Activated T-cell treated with anti-CD3 and anti-CD28 coated beads, Interleukin-2, amount 50 U/mL, for 48 hours (primary cell): ENCODE data around the gene MFSD2A.
"Not testable (repeated sequence)": the region's sequence is repeated elsewhere in the genome, so short reads cannot be mapped to it uniquely, and the experiment has no call there.

ENCODE experiments used
- DNase-seq, 2 experiments: peaks; one replicate each; pipeline ENCODE4 v3.0.0-alpha.2; 2020

The MFSD2A gene

DNA sequence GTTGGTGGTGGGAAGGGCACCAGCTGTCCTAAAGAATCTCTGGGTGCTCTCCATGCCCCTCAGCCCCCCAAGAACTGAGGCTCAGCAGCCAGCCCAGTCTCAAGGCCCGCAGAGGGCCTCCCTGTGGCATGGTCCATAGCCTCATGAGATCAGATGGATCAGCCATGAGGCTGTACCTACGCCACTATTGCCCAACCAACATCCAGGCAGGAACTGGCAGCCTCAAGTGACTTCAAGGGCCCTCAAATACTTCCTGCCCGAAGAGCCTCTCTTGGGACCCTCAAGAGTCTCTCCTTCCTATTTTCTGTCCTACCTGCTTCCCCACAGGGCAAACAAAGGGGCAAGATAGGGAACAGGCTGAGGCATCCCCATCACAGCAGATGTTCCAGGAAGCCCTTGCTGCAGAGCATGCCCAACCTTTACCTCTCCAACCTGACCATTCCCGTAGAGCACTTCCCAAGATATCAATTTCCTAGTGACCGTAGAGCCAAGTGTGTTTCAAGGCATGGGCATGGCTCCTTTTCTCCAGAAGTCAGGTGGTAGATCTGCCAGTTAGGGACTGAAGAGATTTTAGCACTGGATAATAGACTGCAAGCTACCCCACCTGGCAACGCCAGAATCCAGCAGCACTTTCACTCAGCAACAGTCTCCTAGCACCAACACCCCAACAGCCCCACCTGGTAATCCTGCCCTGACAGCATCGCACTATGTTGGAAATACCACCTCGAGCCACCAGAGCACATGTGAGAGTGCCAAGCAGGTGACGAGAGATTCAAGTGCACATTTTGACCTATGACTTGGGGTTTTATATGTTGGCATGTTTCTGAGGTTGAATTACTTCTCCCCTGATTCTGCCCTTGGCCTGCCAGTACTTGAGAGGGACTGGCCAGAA lies 13.7 kb upstream of the MFSD2A start:
- DNase-seq, result no peak

DNA sequence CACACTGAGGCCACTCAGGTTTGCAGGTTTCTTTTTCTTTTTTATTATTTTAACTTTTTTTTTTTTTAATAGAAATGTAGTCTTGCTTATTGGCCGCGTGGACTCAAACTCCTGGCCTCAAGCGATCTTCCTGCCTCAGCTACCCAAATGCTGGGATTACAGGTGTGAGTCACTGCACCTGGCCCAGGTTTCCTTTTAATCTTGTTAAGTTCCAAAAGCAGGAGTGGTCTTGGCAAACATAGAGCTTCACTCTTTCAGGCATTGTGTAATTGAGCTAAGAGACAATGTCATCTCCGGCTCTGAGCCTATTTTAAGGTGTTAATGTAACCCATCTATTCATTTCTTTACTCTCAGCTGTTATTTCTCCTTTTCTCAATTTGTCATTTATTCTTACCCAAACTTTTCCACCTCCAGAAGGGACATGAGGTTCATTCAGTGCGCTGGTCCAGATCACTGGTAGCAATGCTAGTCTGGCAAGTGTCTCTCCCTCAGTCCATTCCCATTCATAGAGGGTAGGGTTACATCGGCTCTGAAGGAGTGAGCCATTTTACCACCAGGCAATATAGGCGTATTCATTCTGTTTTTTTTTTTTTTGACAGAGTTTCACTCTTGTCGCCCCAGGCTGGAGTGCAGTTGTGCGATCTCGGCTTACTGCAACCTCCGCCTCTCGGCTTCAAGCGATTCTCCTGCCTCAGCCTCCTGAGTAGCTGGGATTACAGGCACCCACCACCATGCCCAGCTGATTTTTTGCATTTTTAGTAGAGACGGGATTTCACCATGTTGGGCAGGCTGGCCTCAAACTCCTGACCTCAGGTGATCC lies 11.3 kb upstream of the MFSD2A start:
- DNase-seq, result no peak

DNA sequence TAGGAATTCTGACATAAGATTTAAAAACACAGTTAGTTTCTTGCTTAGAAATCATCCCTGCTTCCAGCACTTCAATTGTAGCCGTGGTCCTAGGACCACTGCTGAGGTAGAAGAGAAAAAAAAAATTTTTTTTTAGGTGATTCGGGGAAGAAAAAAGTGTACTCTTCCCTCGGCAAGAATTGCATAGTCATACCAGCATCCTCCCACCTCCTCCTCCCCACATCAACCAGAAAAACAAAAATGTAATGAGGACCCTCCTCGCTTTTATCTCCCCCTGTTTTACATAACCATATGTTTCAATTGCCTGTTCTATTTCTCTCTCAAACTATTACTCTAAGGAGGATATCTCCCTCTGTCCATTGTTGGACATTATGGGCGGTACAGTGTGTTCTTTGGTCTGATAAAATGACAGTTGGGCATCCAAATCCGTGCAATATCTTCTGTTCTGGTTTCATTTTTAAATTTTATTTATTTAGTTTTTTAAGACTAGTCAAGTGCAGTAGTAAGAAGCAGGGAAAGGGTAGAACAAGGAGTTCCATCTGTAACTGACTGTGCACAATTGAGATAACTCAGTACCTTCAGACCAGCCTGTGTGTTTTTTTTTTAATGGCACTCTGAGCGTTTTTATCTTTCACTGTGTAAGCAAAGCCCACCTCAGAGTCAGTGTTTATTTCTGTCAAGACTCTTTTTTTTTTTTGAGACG lies 10.4 kb upstream of the MFSD2A start:
- no peak for DNase-seq

DNA sequence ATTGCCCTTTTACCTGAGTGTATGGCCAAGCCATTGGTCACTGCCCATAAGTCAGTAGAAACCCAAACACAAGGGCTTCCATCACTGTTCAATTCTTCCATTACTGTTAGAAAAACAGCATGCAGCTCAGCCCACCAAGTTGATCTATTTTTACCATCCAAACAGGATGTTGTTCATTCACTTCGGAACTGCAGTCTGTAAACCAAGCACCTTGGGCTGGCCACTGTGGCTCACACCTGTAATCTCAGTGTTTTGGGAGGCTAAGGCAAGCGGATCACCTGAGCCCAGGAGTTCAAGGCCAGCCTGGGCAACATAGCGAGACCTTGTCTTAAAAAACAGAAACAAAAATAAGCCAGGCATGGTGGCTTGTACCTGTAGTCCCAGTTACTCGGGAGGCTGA lies 8.7 kb upstream of the MFSD2A start:
- no peak for DNase-seq

DNA sequence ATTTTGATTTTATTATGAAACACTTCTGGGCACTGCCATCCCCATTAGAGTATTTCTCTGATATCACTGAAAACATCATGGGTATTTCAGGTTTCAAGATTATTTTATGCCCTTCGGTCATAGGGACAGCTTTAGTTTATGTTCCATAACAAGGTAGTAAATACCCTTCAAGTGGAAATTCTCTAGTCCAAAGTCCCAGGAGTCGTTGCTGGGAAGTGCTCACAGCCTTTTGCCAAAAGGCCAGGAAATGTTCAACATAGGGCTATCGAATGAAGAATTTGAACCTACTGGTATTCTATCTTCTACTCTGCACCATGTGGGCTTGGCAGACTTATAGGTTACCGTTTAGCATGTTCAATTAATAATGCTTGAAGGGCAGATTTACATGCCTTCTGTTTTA lies 7.7 kb upstream of the MFSD2A start:
- DNase-seq, result no peak

DNA sequence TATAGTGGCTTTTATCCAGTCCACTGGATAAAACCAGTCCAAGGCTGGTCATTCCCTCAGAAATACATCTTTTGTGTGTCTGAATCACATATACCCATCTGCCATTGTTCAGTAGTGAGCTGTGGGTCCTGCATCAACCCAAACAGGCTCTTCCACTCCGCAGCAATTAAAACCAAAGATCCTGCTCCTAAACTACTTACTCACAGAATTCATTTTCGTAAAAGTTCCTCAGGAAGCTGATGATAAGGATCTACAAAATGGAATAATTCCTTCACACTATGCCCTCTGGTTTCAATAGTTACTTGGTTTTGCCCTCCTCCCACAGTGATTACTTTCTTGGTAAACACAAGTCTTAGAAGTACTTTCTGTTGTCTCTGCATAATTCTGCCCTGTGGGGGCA lies 5.1 kb upstream of the MFSD2A start:
- no peak for DNase-seq

DNA sequence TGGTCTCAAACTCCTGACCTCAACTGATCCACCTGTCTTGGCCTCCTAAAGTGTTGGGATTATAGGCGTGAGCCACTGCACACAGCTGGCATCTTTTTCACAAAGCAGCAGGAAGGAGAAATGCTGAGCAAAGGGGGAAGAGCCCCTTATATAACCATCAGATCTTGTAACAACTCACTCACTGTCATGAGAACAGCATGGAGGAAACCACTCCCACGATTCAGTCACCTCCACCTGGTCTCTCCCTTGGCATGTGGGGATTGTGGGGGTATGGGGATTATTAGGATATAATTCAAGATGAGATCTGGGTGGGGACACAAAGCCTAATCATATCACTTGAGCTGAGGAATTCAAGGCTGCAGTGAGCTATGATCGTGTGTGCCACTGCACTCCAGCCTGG lies 3.0 kb upstream of the MFSD2A start:
- no peak for DNase-seq

DNA sequence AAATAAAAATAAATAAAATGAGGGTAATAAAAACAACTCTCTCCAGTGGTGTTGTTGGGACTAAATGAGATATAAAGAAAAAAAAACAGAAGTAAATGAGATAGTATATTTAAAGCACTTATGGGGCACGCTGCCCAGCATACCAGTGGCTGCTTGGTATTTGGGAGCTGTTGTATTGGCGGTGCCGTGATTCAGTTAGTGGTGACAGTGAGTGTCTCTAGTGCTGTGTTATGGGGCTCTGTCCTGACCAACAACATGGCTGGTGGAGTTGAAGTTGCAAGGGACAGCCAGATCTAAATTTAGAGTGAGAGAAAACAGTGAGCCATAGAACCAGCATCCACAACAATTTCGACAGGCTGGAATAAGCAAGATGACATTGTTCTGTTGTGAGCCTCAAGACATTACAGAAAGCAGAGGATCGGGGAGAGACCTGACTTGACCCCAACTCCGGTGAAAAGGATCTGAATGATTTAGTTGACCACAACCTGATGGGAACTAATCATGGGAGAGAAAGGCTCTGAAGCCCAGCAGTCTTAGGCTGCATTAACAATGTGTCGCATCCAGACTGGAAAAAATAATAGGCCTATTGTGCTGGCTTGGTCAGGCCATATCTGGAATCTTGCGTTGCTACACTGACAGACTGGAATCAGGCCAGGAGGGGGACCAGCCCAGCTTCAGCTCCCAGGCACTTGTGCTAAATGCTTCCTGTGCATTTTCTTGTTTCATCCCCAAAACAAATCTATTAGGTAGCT lies 2.4 kb upstream of the MFSD2A start:
- DNase-seq, result no peak

DNA sequence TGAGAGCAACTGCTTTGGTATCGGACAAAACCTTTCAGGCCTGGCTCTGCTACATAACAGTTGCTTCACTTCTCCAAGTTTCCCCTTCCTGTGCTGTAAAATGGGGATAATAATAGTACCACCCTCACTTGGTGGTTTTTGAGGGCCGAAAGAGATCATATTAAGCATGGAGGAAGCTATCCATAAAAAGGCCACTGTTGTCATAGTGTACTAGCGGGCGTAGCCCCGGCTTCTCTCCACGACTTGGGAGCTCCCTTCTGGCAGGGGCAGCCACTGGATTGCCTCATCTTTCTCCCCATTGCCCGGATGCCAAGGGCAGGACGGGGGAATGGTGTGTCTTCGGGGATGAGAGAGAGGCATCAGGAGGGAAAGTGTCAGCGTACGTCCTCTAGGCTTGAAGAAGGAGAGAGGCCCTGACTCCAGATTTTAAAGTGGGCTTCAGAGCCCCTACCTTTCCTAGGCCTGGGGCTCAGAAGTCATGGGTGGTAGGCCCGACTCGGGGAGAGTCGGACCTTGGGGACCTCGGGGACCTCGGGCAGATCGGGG lies 548 bp upstream of the MFSD2A start:
- no peak for DNase-seq

DNA sequence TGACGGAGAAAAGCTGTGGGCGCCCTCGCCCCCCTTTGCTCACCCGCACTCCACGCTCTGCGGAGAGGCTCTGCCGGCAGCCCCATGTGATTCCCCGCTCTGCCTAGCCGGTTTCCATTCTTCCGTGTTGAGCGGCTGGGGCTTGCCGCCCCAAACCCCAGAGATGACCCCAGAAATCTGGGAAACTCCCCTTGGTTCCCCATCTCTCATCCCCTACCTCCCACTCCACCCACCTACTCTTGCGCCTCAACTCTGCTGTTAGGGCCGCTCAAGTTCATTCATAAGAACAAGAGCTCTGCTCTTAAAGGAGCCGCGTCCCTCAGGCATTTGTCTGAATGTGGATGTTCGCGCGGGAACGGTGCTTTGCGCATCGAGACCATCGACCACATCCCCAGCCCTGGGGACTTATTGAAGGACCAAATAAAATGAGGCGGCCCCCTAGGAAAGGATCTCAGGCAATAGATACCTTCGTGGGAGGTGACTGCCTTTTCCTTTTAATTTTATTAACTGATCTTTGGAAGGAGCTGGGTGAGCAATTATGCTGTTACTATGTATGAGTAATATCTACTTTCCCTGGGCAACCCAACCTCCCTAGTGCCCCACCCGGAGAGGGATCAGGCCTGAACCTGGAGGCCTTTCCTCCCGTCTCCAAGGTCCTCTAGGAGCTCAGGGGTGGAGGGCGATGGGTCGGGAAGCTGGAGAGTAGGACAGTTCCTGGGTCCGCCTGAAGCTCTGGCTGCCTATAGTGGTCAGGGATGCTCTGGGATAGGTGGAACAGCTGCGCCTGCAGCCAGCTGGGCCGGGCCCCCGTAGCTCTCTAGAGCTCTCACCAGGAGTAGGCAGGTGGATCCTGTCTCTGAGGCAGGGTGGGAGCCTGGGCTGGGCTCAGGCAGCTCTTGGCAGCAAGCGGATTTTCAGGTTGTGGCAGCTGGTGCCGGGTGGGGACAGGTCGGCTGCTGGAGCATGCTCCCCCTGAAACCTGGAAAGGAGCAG lies 898 bp downstream of the MFSD2A start:
- peak; percentile 75 for DNase-seq

DNA sequence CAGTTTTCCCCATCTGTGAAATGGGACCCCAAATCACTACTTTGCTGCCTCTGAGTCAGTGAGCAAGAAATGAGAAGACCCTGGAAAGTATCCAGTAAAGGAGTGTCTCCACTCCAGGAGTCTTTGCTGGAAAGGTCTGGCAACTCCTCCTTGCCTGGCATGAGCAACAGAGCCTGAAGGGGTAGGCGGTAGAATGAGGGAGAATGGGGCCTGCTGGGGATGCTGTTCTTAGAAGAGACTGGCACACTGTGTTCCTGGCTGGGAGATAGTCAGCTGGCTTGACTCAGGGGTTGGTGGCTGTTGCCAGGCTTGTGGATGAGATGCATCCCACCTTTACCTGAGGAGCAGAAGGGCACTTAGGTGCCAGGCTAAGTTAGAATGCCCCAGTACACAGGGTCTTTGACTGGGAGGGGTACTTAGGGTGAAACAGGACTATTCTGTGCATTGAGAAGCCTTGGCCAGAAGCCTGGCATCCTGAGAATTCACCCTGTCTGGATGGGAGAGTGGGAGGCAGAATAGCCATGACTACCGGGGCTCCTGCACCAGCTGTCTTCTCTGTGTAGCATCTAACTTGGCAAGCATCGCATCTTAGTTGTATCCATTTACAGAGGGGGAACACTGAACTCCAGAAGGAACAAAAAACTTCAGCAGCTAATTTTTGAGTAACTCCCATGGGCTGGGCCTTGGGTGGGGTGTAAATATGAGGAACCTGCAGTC lies 2.5 kb downstream of the MFSD2A start:
- no peak for DNase-seq

DNA sequence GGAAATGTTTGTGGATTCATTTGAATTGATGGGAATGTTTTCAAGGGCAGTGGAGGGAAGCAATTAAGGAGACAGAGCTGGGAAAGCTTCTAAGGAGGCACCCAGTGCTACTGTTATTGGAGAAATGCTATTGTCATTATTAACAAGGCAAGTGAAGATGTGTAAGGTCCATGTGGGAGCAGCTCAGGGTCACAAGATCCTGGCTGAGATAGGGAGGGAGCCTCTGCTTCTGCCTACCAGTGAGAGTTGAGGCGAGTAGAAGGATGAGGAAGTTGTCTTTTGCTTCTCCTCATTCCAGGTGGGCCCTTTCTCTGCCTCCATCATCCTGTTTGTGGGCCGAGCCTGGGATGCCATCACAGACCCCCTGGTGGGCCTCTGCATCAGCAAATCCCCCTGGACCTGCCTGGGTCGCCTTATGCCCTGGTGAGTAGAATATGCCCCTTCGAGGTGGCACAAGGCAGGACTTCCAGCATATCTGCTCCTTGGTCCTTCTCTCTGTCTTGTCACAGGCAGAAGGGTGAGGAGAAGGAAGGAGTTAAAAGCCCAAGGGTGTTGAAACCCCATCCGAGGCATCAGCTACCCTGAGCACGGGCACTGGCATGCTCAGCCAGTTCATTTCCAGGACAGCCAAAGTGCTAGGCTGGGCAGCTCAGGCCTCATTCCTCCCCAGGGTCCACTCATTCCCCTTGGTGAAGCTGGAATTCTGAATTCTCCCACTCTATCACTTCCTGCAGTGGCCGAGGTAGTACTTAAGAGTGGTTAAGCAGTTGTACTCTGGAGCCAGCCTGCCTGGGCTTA lies 3.7 kb downstream of the MFSD2A start:
- no peak for DNase-seq

DNA sequence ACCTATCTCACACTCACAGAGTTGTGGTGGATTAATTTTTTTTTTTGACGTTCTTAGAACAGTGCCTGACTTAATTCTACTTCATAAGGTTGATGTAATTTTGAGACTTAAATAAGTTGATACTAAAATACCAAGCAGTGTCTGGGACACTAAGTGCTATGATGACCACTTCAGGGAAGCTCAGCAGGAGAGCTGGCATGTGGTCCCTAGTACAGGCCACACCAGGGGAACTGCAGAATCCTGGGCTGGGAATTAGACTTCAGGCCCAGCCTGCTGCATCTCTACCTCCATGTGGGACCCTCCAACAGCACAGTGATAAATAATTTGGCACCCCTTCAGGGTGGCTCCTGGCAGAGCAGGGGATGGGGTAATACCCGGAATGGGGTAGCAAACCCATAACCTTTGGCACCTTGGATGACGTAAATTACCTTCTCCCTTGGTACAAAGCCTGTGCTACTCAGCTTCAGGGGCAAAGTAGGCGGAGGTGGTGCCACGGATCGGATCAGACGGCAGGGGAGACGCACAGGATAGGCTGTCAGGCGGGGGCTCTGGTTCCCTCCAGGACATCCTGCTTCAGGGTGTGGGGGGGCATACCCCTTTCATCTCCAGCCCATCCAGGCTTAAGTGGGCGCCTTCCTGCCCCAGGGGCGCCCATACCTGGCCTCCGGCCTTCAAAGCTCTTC lies 4.8 kb downstream of the MFSD2A start:
- no peak for DNase-seq

DNA sequence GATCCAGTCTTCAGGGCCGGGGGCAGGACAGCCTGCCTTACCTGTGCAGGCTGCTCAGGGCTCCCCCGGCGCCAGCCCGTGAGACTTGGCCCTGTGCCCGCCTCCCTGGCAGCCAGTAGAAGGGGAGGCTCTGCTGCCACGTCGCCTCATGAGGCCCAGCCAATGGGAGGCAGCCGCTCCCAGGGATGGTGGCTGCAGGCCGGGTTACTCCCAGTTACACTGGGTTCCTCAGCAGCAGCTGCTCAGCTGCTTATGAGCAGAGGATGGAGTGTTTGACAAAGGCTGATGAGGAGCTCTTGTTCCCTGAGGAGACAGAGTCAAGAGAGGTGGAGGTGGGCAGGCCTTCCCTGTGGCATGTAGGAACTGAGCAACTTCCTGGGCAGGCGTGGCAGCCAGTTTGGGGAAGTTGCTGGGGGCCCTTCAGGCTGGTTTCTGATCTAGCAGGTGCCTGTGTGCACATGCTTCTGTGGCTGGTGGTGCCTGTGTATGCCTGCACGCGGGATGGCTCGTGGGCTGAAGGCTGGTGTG lies 5.5 kb downstream of the MFSD2A start:
- peak; percentile 29 to 46 for DNase-seq

DNA sequence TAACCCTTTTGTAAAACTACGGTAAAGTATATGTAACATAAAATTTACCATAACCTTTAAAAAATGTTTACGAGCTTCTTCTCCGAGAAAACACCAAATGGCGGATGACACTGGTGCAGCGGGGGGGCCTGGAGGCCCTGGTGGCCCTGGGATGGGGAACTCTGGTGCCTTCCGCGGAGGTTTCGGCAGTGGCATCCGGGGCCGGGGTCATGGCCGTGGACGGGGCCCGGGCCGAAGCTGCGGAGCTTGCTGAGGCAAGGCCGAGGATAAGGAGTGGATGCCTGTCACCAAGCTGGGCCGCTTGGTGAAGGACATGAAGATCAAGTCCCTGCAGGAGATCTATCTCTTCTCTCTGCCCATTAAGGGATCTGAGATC lies 7.5 kb downstream of the MFSD2A start:
- no peak for DNase-seq

DNA sequence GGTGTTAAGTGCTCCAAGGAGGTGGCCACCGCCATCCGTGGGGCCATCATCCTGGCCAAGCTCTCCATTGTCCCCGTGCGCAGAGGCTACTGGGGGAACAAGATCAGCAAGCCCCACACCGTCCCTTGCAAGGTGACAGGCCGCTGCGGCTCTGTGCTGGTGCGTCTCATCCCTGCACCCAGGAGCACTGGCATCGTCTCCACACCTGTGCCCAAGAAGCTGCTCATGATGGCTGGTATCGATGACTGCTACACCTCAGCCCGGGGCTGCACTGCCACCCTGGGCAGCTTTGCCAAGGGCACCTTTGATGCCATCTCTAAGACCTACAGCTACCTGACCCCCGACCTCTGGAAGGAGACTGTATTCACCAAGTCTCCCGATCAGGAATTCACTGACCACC lies 8.0 kb downstream of the MFSD2A start:
- not testable (repeated sequence) for DNase-seq

DNA sequence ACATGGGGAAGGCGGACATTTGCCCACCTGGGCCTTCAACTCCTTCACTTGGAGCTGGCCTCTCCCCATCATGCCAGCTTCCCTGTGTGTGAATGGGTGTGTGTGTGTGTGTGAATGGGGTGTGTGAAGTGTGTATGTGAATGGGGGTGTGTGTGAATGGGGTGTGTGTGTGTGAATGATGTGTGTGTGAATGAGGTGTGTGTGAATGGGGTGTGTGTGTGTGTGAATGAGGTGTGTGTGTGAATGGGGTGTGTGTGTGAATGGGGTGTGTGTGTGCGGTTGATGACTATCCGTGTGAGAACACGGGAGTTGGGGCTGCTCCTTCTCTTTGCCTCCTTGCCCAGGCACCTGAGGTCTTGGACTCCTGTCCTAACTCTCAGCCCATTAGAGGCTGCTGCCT lies 9.6 kb downstream of the MFSD2A start:
- no peak for DNase-seq

DNA sequence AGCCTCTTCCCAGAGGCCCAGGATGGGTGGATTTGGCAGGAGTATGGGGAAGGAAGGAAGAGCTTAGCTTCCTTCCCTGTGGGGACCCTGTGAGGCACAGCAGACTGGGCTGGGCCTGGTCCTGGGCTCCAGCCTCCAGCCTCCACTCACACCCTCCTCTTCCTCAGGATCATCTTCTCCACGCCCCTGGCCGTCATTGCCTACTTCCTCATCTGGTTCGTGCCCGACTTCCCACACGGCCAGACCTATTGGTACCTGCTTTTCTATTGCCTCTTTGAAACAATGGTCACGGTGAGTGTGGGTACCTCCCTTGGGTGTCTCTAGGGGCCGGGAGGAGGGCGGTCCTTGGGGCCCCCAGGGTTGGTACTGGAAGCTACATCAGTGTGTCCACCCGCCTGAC lies 10.1 kb downstream of the MFSD2A start:
- no peak for DNase-seq

DNA sequence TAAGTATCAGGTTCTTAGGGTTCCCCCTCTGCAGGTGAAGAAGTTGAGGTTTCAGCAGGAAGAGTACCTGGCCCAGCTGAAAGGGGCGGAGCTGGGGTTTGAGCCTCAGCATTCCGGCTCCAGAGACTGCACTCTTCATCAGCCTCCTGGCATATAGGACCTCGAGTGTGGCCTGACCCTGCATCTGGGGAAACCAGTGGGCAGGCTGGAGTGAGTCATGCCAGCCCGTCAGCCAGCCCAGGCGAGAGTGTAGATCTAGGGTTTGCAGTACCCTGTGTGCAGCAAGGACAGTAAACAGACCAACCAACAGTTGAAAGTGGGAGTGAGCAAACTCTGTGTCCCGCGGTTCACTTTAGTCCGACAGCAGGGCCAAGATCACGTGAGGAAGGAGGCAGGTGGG lies 14.1 kb downstream of the MFSD2A start:
- no peak for DNase-seq
